ENCODE measurements around the gene NR6A1.

NR6A1 gene

GRCh38 chr9:124504530-124505005, 266.5 kb downstream of the NR6A1 start:
- DNase-seq (ENCODE audit: low read depth in 2 of 2), result no peak

GRCh38 chr9:124503713-124504529, 267.2 kb downstream of the NR6A1 start:
- DNase-seq (ENCODE audit: low read depth in 2 of 2), result no peak

- no peak for DNase-seq (ENCODE audit: low read depth in 2 of 2)
Observed at GRCh38 chr9:124502711-124503702, 268.1 kb downstream of the NR6A1 start.

- no peak for DNase-seq (ENCODE audit: low read depth in 2 of 2)
Observed at GRCh38 chr9:124501771-124502320, 269.3 kb downstream of the NR6A1 start.

DNA sequence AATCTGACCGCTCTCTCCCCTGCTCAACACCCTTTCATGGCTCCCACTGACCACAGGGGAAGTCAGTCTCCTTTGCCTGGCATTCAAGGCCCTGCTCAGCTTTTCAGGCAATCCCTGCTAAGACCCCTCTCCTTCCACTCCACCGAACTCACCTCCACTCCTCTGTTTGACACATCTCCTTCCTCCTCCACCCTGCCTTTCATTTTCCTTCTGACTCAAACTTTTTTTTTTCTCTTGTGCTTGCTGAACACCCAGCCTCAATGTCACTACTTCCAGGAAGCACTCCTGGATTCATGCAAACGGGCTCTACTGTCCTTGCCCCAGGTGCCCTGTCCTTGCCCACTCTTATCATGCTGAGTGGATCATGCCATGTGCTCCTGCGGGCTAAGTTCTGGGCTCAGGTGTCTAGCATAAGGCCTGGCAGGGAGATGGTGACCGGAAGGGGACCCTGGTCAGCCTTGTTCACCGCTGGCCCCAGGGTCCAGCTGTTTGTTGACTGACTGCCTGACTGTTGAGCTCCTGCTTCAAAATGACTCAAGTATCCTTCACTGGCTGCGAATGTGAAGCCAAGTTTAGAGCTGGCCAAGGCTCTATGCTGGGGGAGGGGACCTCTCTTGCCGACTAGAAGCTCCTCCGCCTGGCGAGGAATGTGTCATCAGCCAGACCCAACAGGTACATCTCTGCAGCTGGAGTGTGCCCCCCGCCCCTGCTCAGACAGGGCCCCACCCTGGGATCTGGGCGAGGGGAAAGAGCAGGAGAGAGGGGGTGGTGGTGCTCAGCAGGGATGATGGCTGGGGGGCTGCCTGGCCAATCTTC, 270.1 kb downstream of the NR6A1 start:
- DNase-seq (ENCODE audit: low read depth in 2 of 2), result no peak

DNA sequence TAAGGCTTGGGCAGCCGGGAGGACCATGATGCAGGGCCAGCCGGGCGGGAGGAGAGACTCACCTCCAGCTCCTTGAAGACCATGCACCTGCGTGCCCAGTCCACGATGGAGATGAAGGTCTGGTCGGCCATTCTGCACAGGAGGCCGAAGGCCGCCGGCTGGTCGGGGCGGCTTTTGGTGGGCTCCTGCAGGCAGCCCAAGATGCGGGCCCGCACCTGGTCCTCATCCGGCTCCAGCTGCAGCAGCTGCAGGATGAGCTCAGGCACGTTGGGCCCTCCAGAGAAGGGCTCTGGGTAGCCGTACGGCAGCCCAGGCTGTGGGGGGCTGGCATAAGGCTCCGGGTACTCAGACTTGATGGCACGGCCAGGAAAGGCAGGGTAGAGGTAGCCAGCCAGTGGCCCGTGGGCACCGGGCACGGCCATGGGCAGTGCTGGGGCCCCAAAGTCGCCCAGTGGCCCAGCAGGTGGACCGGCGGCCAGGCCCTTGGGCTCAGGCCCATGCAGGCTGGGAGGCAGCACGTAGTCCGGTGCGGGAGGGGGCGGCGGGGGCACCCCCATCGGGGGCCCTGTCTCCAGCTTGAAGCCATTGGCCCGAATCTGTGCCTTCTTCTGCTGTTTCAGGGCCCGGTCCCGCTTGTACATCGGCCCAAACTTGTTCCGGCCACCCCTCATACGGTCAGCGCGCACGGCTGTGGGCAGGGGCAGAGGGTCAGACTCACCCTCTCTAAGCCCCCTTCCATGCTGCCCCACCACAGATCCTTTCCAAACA, 270.9 kb downstream of the NR6A1 start:
- DNase-seq (ENCODE audit: low read depth in 2 of 2), result no peak

GRCh38 chr9:124499216-124499615, 271.9 kb downstream of the NR6A1 start:
- DNase-seq (ENCODE audit: low read depth in 2 of 2), result no peak

GRCh38 chr9:124498499-124499146, 272.5 kb downstream of the NR6A1 start:
- no peak for DNase-seq (ENCODE audit: low read depth in 2 of 2)

GRCh38 chr9:124498040-124498439, 273.1 kb downstream of the NR6A1 start:
- no peak for DNase-seq (ENCODE audit: low read depth in 2 of 2)

DNA sequence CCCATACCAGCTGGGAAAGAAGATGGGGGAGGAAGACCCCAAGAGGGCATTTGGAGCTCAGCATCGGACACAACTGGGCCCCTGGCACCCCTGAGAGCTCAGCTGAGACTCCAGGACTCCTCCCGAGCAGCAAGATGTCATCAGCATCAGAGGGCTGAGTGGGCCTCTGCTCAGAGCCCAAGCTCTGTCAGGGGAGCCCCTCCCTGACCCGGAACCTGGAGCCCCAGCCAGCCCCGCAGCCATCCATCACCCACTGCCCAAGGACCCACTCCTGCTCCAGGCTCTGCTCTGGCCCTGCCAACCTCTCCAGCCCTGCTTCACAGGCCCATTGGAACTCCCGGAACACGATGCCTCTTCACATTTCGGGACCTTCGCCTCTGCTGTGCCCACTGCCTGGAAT, 273.7 kb downstream of the NR6A1 start:
- DNase-seq (ENCODE audit: low read depth in 2 of 2), result no peak

DNA sequence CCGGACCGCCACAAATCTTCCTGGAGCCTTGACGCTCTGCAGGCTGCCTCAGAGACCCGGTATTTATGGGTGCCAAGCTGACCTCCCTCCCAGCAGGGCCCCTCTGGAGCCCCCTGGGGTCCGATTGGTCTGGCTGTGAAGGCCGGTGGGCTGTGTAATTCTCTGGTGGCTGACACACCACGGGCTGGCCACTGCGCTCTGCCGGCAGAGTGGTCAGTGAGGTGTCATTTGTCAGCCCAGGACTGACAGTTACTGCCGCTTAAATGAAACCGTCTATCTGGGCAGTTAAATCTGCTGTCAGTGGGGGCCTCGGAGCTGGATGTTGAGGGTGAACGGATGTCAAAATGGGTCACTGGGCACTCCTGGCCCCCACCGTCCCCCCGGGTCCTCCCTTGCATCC, 274.6 kb downstream of the NR6A1 start:
- DNase-seq (ENCODE audit: low read depth in 2 of 2), result no peak

GRCh38 chr9:124496075-124496449, 275.0 kb downstream of the NR6A1 start:
- DNase-seq (ENCODE audit: low read depth in 2 of 2), result no peak

DNA sequence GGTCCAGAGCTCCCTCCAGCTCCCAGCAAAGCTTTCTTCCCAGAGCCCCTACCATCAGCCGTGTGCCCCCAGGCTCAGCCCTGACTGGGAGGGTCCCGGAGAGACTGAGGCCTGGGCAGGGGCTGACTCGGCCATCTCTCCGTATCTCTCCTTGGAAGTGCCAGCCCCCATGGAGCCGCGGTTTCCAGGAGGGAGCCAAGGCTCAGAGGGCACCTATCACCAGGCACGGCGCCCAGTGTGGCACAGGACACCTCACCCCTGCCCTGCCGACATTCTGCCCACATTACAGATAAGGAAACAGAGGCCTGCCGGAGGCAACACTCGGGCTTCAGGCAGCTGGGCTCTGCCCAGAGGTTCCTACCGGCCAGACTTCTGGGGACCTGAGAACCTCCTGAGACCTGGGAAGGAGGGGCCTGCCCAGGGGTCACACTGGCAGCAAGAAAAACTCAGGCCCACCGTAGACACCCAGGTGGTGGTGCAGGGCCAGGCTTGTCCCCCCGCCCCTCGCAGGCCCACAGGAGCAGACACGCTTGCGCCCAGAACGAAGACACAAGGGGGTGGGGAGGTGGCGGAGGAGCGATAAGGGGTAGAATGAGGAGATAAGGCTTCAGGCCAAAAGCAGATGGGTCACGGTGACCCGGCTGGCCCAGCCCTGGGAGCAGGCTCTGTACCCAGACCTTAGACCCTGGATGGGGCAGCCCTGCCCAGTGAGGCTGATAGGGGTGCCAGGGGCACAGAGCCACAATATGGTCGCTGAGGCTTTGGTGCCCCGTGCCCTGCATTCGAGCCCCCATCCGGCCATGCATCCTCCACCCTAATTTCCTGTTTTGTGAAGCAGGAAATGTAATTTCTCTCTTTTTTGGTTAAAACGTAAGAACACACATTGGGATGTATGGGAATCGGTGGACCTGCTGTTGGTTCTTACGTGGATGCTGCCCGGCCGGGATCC, 275.7 kb downstream of the NR6A1 start:
- DNase-seq (ENCODE audit: low read depth in 2 of 2), result no peak

- no peak for DNase-seq (ENCODE audit: low read depth in 2 of 2)
Observed at GRCh38 chr9:124493794-124494479, 277.2 kb downstream of the NR6A1 start.

DNA sequence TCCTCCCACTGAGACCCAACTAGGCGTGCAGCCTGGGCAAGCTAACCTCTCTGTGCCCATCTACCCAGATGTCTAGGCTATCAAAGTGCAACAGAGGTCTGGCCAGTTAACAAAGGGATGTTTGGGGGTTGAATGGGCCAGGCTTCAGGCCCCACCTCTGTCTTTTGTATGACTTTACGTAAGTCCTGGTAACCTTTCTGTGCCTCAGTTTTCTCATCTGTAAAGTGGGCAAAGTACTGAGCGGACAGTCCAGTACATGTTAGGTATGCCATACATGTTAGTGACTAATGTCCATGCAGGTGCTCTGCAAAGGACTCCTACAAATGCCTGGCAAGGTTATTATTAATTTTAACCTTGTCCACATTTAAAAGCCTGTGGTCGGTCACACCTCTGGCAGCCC, 277.9 kb downstream of the NR6A1 start:
- no peak for DNase-seq (ENCODE audit: low read depth in 2 of 2)

DNA sequence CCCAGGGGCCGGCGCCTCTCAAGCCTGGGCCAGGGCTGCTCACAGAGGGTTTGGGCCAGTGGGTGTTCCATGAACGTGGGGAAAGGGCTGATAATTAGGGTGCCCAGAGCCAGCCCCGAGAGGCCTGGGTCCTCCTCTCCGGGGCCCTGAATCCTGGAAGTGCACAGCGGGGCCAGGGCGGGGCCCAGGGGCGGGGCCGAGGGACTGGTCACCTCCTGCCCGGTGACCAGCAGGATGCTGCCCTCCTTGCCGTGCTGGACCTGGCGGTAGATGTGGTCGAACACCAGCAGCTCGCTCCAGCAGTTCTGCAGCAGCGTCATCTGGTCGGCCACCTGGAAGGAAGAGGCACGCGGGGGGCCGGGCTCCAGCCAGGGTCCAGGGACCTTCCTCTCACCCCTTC, 278.3 kb downstream of the NR6A1 start:
- DNase-seq (ENCODE audit: low read depth in 2 of 2), result no peak

GRCh38 chr9:124491049-124491975, 279.8 kb downstream of the NR6A1 start:
- no peak for DNase-seq (ENCODE audit: low read depth in 2 of 2)

All from stimulated activated CD8-positive, alpha-beta memory T cell treated with anti-CD3 and anti-CD28 coated beads, Interleukin-2, amount 100 ng/mL, for 48 hours (primary cell).